Measurements from ENCODE around the gene VCP. TPM values are rescaled to one million over a fixed set of nuclear protein-coding genes. Genes with fewer than 3 reads are reported as not detected.
A peak's percentile ranks its signal among the peaks of the same experiment; 100 is the strongest.

The VCP gene
- total RNA-seq, 1 donor, result 267 TPM

DNA sequence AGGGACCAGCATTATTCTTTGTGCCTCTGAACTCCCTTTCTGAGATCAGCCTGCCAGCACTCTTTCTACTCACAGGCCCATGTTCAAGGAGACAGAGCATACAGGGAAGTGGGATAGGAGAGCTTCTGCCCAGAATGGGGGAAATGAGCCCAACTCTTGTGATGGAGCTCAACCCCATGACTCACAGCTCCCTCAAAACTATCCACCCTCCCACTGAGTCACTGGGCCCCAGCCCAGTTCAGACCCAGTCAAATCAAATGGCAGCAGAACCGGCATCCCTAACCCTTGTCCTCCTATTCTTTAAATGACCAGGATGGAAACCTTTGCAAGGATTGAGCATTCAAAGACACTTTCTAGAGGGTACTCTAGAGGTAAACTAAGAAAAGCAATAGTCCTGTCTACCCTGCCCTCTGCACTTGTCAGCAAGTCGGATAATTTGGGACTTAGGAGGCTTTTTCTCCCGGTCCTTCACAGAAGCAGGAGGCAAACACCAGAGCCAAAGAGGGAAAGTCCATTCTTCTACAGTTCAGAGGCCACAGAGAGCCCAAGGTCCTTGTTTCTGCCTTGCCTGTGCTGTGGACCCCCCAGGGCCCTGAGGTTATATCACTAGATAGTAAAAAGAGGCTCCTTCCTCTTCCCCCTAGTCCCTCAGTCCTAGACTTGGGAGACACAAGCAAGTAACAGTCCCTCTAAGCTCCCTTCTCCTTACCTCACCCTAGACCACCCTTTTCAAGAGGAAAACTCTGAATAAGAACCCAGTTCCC lies 40.0 kb upstream of the VCP start:
- Histone ChIP-seq H4K20me1 (ENCODE audit: insufficient read depth, low read length) (peaks cover 25% of the 10 kb centered on the region), H3K4me3 (ENCODE audit: insufficient read depth, low read length) (peak overlapping the region; percentile 65), H3K4me2 (ENCODE audit: insufficient read depth, low read length) (peak overlapping the region; percentile 86), H3K27me3 (ENCODE audit: insufficient read depth, low read length) (no peaks in the 10 kb centered on the region), H3K4me1 (ENCODE audit: insufficient read depth, low read length) (peaks cover 59% of the 10 kb centered on the region), H3K9me3 (ENCODE audit: low read depth, low read length) (no peaks in the 10 kb centered on the region), H3K27ac (ENCODE audit: low read depth, low read length) (peak overlapping the region; percentile 90), H2AFZ (ENCODE audit: low read length) (peak overlapping the region; percentile 8), H3K36me3 (ENCODE audit: insufficient read depth, low read length) (peaks cover 16% of the 10 kb centered on the region), H3K79me2 (ENCODE audit: insufficient read depth, low read length) (peaks cover 51% of the 10 kb centered on the region)
- TF ChIP-seq, protein P1, sequence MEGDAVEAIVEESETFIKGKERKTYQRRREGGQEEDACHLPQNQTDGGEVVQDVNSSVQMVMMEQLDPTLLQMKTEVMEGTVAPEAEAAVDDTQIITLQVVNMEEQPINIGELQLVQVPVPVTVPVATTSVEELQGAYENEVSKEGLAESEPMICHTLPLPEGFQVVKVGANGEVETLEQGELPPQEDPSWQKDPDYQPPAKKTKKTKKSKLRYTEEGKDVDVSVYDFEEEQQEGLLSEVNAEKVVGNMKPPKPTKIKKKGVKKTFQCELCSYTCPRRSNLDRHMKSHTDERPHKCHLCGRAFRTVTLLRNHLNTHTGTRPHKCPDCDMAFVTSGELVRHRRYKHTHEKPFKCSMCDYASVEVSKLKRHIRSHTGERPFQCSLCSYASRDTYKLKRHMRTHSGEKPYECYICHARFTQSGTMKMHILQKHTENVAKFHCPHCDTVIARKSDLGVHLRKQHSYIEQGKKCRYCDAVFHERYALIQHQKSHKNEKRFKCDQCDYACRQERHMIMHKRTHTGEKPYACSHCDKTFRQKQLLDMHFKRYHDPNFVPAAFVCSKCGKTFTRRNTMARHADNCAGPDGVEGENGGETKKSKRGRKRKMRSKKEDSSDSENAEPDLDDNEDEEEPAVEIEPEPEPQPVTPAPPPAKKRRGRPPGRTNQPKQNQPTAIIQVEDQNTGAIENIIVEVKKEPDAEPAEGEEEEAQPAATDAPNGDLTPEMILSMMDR (IDR thresholded peaks at IDR 0.05; ENCODE audit: extremely low read depth, low read depth, low read length), result no peak
- peak; percentile 95 for DNase-seq (ENCODE audit: insufficient read length, low spot score, missing footprints)

DNA sequence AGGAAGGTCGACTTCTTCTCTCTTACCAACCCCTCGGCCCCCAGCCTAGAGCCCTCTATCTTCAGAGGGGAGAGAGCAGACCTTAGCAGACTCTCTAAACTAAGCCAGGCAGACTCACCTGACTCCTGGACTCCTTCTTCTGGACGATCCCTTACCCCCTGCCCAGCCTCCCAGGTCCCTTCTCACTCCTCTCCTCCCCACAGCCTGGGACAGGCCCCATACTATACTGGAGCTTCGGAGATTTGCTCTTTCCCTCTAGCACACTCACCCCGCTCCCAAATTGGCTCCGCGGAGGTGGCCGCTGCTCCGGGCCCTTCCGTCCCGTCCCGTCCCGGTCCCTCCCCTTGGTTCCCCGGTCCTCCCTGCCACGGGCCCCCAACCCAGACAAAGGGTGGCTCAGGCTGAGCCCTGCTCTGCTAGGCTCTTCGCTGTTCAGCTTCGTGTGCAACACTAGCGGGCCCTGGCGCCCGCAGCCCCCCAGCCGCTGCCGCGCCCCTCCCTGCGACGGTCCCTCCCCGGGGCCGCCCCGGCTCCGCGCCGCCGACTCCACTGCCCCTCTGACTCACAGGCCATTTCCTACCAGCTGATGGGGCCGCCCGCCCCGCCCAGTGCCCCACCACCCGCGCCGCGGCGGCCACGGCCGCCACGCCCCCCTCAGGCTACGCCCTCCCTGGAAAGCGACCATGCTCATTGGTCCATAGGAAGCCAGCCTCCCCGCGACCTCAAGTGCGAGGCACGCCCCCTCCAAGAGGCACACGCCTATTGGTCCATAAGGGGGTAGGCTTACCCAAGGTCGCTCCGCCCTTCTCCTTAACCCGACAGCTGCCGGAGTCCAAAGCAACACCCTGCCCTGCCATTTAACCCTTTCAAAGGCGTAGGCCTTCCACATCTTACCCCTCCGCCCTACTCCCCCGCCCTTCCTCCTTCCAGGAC lies 38.8 kb upstream of the VCP start:
- peaks cover 26% of the 10 kb centered on the region for H3K36me3 ChIP-seq (ENCODE audit: insufficient read depth, low read length)
- peak overlapping the region; percentile 94 for H3K4me3 ChIP-seq (ENCODE audit: insufficient read depth, low read length)
- TF ChIP-seq, protein P1 (IDR thresholded peaks at IDR 0.05; ENCODE audit: extremely low read depth, low read depth, low read length), result no peak
- DNase-seq (ENCODE audit: insufficient read length, low spot score, missing footprints), result peak; percentile 99
- peak overlapping the region; percentile 96 for H3K4me2 ChIP-seq (ENCODE audit: insufficient read depth, low read length)
- no peaks in the 10 kb centered on the region for H3K9me3 ChIP-seq (ENCODE audit: low read depth, low read length)
- peaks cover 59% of the 10 kb centered on the region for H3K79me2 ChIP-seq (ENCODE audit: insufficient read depth, low read length)
- peak overlapping the region; percentile 40 for H2AFZ ChIP-seq (ENCODE audit: low read length)
- peaks cover 27% of the 10 kb centered on the region for H4K20me1 ChIP-seq (ENCODE audit: insufficient read depth, low read length)
- H3K4me1 ChIP-seq (ENCODE audit: insufficient read depth, low read length), result peaks cover 51% of the 10 kb centered on the region
- peak overlapping the region; percentile 90 for H3K27ac ChIP-seq (ENCODE audit: low read depth, low read length)
- H3K27me3 ChIP-seq (ENCODE audit: insufficient read depth, low read length), result no peaks in the 10 kb centered on the region

DNA sequence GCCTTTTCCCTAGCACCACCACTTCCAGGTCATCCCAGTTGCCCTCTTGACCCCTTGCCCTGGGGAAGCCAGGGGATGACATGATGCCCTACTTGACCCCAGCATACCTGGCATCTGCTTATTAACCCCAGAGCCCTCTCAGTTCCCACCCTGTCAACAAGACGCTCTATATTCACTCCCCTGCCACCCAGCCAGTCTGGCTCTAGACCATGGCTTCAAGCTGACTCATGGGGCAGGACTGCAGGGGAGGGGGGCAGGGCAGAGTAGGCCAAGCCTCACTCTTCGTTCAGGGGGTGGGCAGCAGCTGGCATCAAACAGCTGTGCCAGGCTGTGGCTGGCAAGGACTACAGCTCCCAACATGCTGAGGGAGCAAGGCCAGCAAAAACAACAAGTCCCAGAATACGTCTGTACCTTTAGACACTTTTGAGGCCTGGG lies 37.9 kb upstream of the VCP start:
- H3K79me2 ChIP-seq (ENCODE audit: insufficient read depth, low read length), result peaks cover 62% of the 10 kb centered on the region
- H3K4me1 ChIP-seq (ENCODE audit: insufficient read depth, low read length), result peaks cover 48% of the 10 kb centered on the region
- H3K4me3 ChIP-seq (ENCODE audit: insufficient read depth, low read length), result peak overlapping the region; percentile 94
- peaks cover 36% of the 10 kb centered on the region for H3K36me3 ChIP-seq (ENCODE audit: insufficient read depth, low read length)
- H3K9me3 ChIP-seq (ENCODE audit: low read depth, low read length), result no peaks in the 10 kb centered on the region
- DNase-seq (ENCODE audit: insufficient read length, low spot score, missing footprints), result peak; percentile 96
- H2AFZ ChIP-seq (ENCODE audit: low read length), result no peak overlapping the region
- TF ChIP-seq, protein P1 (IDR thresholded peaks at IDR 0.05; ENCODE audit: extremely low read depth, low read depth, low read length), result no peak
- H4K20me1 ChIP-seq (ENCODE audit: insufficient read depth, low read length), result peaks cover 27% of the 10 kb centered on the region
- H3K4me2 ChIP-seq (ENCODE audit: insufficient read depth, low read length), result peak overlapping the region; percentile 96
- no peaks in the 10 kb centered on the region for H3K27me3 ChIP-seq (ENCODE audit: insufficient read depth, low read length)
- H3K27ac ChIP-seq (ENCODE audit: low read depth, low read length), result peak overlapping the region; percentile 67

Data from osteoblast (primary cell).